ENCODE data around the gene ANAPC7. TPM values are rescaled to one million over a fixed set of nuclear protein-coding genes. Genes with fewer than 3 reads are reported as not detected.
"Not testable (repeated sequence)": the region's sequence is repeated elsewhere in the genome, so short reads cannot be mapped to it uniquely, and the experiment has no call there.

The ANAPC7 gene
- total and polyA plus RNA-seq, 9 of the 15 experiments (the other 6 are each of a cell fraction or from before 2014, with no cell fraction given), result 46.7 to 158 (median 109) TPM

DNA sequence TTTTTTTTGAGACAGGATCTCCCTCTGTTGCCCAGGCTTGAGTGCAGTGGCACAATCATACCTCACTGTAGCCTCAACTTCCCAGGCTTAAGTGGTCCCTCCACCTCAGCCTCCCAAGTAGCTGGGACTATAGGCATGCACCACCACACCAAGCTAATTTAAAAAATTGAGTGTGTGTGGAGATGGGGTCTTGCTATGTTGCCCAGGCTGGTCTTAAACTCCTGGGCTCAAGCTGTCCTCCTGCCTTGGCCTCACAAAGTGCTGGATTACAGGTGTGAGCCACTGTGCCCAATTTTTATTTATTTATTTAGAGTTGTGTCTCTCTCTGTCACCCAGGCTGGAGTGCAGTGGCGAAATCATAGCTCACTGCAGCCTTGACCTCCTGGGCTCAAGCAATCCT, 17.1 kb upstream of the ANAPC7 start:
- peak; percentile 7; the same call in 1 of the 3 replicates for ATAC-seq
- DNase-seq (ENCODE audit: extremely low read depth in 1 of 4, low spot score in 3 of 4); FAIRE-seq; H3K27ac ChIP-seq (ENCODE audit: extremely low read depth, low read depth, low read length); H3K9me1 ChIP-seq (ENCODE audit: control insufficient read depth, insufficient read depth, low read length); H3K4me3 ChIP-seq; H3K27me3 ChIP-seq (ENCODE audit: control insufficient read depth in 2 of 2, insufficient read depth in 2 of 2, low read length in 2 of 2); H4K20me1 ChIP-seq (replicated peaks; ENCODE audit: control insufficient read depth, insufficient read depth, low read length); BruUV-seq (replicated peaks); H3K79me2 ChIP-seq (ENCODE audit: control insufficient read depth, insufficient read depth, low read length); H3K36me3 ChIP-seq (ENCODE audit: control insufficient read depth, insufficient read depth, low read length); H2AFZ ChIP-seq (ENCODE audit: low read depth, low read length); intact Hi-C loops (cut with micrococcal nuclease); CTCF ChIA-PET (ENCODE audit: low intra/inter-chr PET ratio); H3K9me3 ChIP-seq (replicated peaks; ENCODE audit: control insufficient read depth, insufficient read depth, low read depth, low read length); H3K9ac ChIP-seq (ENCODE audit: insufficient read depth in 1 of 2, low read depth in 2 of 2, low read length in 2 of 2): not testable (repeated sequence)
- in situ Hi-C loops (cut with MboI), result loop anchor here (10.0 kb wide), 1 partner anchor 316 kb away; no protein-coding TSS in a partner anchor
- POLR2A ChIA-PET, result interaction anchor here (0.6 to 3.2 kb wide), 8 partner anchors 11 to 356 kb away, joined by 3 to 26 read pairs (median 4); partner anchors contain the start of genes ANAPC7 and ARPC3
- H3K4me2 ChIP-seq (ENCODE audit: insufficient read depth, low read length), result peak overlapping the region; percentile 9; the same call in 1 of the 2 replicates
- peak; percentile 96 for TF ChIP-seq ZNF121 (CRISPR knock-in tag; conservative IDR thresholded peaks at IDR 0.05)
- TF ChIP-seq RBM25 (IDR thresholded peaks at IDR 0.05; ENCODE audit: low read depth, low read length, severe bottlenecking), result peak; percentile 54
- TF ChIP-seq BCOR (IDR thresholded peaks at IDR 0.05), result peak; percentile 30; the same call in 1 of the 2 replicates
- H3K4me1 ChIP-seq (replicated peaks in 1 of 2; ENCODE audit: control insufficient read depth in 2 of 2, insufficient read depth in 2 of 2, low read length in 2 of 2), result peaks cover 21 to 22% of the 10 kb centered on the region in 2 experiments; a peak in 4 of 5 replicates
- 64% methylated on average over 1 of the region's 1 CpG for WGBS (ENCODE audit: insufficient coverage, low coverage, missing lambda C conversion rate)

DNA sequence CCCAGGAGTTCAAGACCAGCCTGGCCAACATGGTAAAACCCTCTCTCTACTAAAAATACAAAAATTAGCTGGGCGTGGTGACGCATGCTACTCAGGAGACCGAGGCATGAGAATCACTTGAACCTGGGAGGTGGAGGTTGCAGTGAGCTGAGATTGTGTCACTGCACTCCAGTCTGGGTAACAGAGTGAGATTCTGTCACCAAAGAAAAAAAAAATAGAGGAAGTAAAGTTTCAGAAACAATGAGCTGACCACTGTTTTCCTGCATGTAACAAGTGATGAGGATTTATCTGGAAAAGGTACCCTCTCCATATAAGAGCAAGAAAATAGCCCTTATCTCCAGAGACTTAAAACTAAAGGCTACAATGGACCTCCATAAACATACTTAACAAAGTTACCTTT, 13.6 kb upstream of the ANAPC7 start:
- H3K9me3 ChIP-seq (replicated peaks; ENCODE audit: control insufficient read depth, insufficient read depth, low read depth, low read length); DNase-seq (ENCODE audit: extremely low read depth in 1 of 4, low spot score in 3 of 4); H3K4me2 ChIP-seq (ENCODE audit: insufficient read depth, low read length); H3K9ac ChIP-seq (ENCODE audit: insufficient read depth in 1 of 2, low read depth in 2 of 2, low read length in 2 of 2); in situ Hi-C loops (cut with MboI); H3K4me3 ChIP-seq; BruUV-seq (replicated peaks); CTCF ChIA-PET (ENCODE audit: low intra/inter-chr PET ratio); H3K36me3 ChIP-seq (ENCODE audit: control insufficient read depth, insufficient read depth, low read length); intact Hi-C loops (cut with micrococcal nuclease); H4K20me1 ChIP-seq (replicated peaks; ENCODE audit: control insufficient read depth, insufficient read depth, low read length); H3K27me3 ChIP-seq (ENCODE audit: control insufficient read depth in 2 of 2, insufficient read depth in 2 of 2, low read length in 2 of 2); H3K79me2 ChIP-seq (ENCODE audit: control insufficient read depth, insufficient read depth, low read length); H3K9me1 ChIP-seq (ENCODE audit: control insufficient read depth, insufficient read depth, low read length); TF ChIP-seq JUND (IDR thresholded peaks at IDR 0.05; ENCODE audit: borderline replicate concordance, low read depth, low read length): not testable (repeated sequence)
- ATAC-seq (peak; percentile 12; the same call in 2 of the 3 replicates), FAIRE-seq (peak; percentile 11)
- 79% methylated on average over 3 of the region's 3 CpGs for WGBS (ENCODE audit: insufficient coverage, low coverage, missing lambda C conversion rate)
- TF ChIP-seq, protein P1, sequence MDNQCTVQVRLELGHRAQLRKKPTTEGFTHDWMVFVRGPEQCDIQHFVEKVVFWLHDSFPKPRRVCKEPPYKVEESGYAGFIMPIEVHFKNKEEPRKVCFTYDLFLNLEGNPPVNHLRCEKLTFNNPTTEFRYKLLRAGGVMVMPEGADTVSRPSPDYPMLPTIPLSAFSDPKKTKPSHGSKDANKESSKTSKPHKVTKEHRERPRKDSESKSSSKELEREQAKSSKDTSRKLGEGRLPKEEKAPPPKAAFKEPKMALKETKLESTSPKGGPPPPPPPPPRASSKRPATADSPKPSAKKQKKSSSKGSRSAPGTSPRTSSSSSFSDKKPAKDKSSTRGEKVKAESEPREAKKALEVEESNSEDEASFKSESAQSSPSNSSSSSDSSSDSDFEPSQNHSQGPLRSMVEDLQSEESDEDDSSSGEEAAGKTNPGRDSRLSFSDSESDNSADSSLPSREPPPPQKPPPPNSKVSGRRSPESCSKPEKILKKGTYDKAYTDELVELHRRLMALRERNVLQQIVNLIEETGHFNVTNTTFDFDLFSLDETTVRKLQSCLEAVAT (IDR thresholded peaks at IDR 0.05), result 0 out of 4 replicates have a peak, but pooled peaks of 1 of the 2 experiments have one; percentile 15
- TF ChIP-seq SOX6 (IDR thresholded peaks at IDR 0.05) (peak; percentile 71; the same call in 1 of the 2 replicates), JUND (tag; IDR thresholded peaks at IDR 0.05; ENCODE audit: borderline replicate concordance, low read depth, low read length) (0 out of 3 replicates have a peak, but pooled peaks have one; percentile 9), ZNF384 (IDR thresholded peaks at IDR 0.05; ENCODE audit: low read depth, low read length) (peak; percentile 19; the same call in 1 of the 2 replicates)
- POLR2A ChIA-PET, result interaction anchor here (1.1 to 1.3 kb wide), 2 partner anchors 20 to 63 kb away, joined by 3 read pairs; no protein-coding TSS in a partner anchor
- Histone ChIP-seq H2AFZ (ENCODE audit: low read depth, low read length) (peak overlapping the region; percentile 2), H3K27ac (ENCODE audit: extremely low read depth, low read depth, low read length) (peak overlapping the region; percentile 12; the same call in 1 of the 3 replicates), H3K4me1 (replicated peaks in 1 of 2; ENCODE audit: control insufficient read depth in 2 of 2, insufficient read depth in 2 of 2, low read length in 2 of 2) (peaks cover 21% of the 10 kb centered on the region in 2 experiments; a peak in 4 of 5 replicates)

DNA sequence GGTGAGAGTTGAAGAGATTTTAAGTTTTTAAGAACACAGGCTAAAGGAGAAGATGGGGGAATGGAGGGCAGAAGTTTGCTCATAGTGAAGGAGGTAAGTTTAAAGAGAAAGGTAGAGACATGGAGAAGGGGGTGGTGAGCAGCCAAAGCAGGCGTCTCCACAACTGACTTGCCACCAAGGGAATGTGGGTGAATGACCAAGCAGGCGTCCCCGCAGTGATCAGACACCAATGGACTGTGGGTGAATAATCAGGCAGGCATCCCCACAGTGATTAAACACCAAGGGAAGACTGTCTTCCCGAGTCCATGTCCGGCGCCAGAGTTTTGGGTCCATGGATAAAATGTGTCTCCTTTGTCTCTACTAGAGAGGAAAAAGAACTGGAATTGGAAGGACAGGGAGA, 6.6 kb upstream of the ANAPC7 start:
- H4K20me1 ChIP-seq (replicated peaks; ENCODE audit: control insufficient read depth, insufficient read depth, low read length); FAIRE-seq; H3K4me2 ChIP-seq (ENCODE audit: insufficient read depth, low read length); H3K9ac ChIP-seq (ENCODE audit: insufficient read depth in 1 of 2, low read depth in 2 of 2, low read length in 2 of 2); H3K79me2 ChIP-seq (ENCODE audit: control insufficient read depth, insufficient read depth, low read length); H3K9me3 ChIP-seq (replicated peaks; ENCODE audit: control insufficient read depth, insufficient read depth, low read depth, low read length); in situ Hi-C loops (cut with MboI); DNase-seq (ENCODE audit: extremely low read depth in 1 of 4, low spot score in 3 of 4); BruUV-seq (replicated peaks); POLR2A ChIA-PET; H3K4me1 ChIP-seq (replicated peaks in 1 of 2; ENCODE audit: control insufficient read depth in 2 of 2, insufficient read depth in 2 of 2, low read length in 2 of 2); H3K4me3 ChIP-seq; H3K9me1 ChIP-seq (ENCODE audit: control insufficient read depth, insufficient read depth, low read length); ATAC-seq; H3K27ac ChIP-seq (ENCODE audit: extremely low read depth, low read depth, low read length); H3K36me3 ChIP-seq (ENCODE audit: control insufficient read depth, insufficient read depth, low read length); CTCF ChIA-PET (ENCODE audit: low intra/inter-chr PET ratio); intact Hi-C loops (cut with micrococcal nuclease); H3K27me3 ChIP-seq (ENCODE audit: control insufficient read depth in 2 of 2, insufficient read depth in 2 of 2, low read length in 2 of 2): not testable (repeated sequence)
- peak overlapping the region; percentile 38; the same call in 1 of the 2 replicates for H2AFZ ChIP-seq (ENCODE audit: low read depth, low read length)
- WGBS (ENCODE audit: insufficient coverage, low coverage, missing lambda C conversion rate), result 65% methylated on average over 6 of the region's 6 CpGs
